B cell (primary cell): ENCODE results near the gene METTL5.

Source experiments
- EZH2 ChIP-seq: IDR thresholded peaks from 2 replicates; pipeline ENCODE4 v1.6.1; 2012; ENCODE audit warnings: borderline replicate concordance, low read depth, mild to moderate bottlenecking, moderate library complexity, low read length; ENCODE audit not compliant: insufficient read depth, poor library complexity, severe bottlenecking
- TF ChIP-seq, protein P1 (sequence below): fragments of 200-600 bp; IDR thresholded peaks from one replicate; pipeline ENCODE4 v1.8.0; 2022; ENCODE audit warnings: antibody characterized with exemption, mild to moderate bottlenecking

DNA sequence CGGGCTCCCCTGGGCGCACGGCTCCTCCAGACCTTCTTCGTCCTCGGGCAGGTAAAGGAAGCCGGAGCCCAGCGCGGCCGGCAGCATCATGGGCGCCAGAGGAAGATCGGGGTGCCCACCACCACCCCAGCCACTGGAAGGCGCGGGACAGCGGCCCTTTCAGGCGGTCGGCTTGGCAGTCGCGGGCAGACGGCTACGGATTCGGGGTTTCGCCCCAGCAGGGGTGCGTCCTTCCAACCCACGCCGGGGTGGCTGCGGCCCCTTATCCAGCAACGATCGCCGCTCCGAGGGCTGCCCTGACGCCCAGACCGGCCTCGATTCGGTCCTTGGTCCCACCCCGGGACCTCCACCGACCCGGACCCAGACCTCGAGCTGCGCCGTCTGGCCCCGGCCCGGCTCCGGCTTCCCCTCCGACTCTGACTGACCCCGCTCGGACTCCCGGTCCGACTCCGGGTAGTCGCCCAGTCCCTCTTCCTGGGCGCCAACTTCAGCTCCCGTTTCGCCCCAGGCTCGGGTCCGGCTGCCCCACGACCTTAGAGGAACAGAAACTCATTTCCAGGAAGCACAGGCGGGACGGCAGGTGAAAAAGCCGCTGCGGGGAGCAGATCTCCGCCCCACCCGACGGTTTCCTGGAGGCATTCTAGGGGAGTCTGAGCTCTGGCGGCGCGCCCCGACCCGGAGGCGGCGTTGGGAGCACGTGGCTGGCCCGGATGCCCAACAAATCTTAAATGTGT, 56.3 kb downstream of the METTL5 start:
- TF ChIP-seq, protein P1, sequence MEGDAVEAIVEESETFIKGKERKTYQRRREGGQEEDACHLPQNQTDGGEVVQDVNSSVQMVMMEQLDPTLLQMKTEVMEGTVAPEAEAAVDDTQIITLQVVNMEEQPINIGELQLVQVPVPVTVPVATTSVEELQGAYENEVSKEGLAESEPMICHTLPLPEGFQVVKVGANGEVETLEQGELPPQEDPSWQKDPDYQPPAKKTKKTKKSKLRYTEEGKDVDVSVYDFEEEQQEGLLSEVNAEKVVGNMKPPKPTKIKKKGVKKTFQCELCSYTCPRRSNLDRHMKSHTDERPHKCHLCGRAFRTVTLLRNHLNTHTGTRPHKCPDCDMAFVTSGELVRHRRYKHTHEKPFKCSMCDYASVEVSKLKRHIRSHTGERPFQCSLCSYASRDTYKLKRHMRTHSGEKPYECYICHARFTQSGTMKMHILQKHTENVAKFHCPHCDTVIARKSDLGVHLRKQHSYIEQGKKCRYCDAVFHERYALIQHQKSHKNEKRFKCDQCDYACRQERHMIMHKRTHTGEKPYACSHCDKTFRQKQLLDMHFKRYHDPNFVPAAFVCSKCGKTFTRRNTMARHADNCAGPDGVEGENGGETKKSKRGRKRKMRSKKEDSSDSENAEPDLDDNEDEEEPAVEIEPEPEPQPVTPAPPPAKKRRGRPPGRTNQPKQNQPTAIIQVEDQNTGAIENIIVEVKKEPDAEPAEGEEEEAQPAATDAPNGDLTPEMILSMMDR = no peak
- TF ChIP-seq EZH2 = no peak
